NCI-H2227 (cell line): ENCODE data around the gene RUNDC3A.
"Not testable (repeated sequence)": the region's sequence is repeated elsewhere in the genome, so short reads cannot be mapped to it uniquely, and the experiment has no call there.

ENCODE experiments used
- DNase-seq: peaks from one replicate; lab custom pipeline; 2025; ENCODE audit not compliant: unreplicated experiment; lab: John Stamatoyannopoulos, UW

The RUNDC3A gene

GRCh38 chr17:44343510-44344209 is 35.3 kb downstream of the RUNDC3A start:
- DNase-seq, result no peak

DNA sequence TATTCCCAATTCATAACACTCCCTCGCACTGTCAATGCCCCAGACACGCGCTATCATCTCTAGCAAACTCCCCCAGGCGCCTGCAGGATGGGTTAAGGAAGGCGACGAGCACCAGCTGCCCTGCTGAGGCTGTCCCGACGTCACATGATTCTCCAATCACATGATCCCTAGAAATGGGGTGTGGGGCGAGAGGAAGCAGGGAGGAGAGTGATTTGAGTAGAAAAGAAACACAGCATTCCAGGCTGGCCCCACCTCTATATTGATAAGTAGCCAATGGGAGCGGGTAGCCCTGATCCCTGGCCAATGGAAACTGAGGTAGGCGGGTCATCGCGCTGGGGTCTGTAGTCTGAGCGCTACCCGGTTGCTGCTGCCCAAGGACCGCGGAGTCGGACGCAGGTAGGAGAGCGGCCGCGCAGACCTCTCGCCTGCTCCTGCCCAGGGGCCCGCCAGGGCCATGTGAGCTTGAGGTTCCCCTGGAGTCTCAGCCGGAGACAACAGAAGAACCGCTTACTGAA is 36.6 kb downstream of the RUNDC3A start, which contains the start of gene GRN:
Gene GRN (plus strand): TSS at position 364 of the 515 bp plus-strand sequence. CDS start 3,863 bp downstream, outside the sequence.
- peak; percentile 98 for DNase-seq

GRCh38 chr17:44345454-44346026 is 37.1 kb downstream of the RUNDC3A start:
- DNase-seq, result peak; percentile 82

- no peak for DNase-seq
Measured at GRCh38 chr17:44346064-44346844, 37.9 kb downstream of the RUNDC3A start.

- not testable (repeated sequence) for DNase-seq
Measured at GRCh38 chr17:44347206-44348055, 39.0 kb downstream of the RUNDC3A start.

DNA sequence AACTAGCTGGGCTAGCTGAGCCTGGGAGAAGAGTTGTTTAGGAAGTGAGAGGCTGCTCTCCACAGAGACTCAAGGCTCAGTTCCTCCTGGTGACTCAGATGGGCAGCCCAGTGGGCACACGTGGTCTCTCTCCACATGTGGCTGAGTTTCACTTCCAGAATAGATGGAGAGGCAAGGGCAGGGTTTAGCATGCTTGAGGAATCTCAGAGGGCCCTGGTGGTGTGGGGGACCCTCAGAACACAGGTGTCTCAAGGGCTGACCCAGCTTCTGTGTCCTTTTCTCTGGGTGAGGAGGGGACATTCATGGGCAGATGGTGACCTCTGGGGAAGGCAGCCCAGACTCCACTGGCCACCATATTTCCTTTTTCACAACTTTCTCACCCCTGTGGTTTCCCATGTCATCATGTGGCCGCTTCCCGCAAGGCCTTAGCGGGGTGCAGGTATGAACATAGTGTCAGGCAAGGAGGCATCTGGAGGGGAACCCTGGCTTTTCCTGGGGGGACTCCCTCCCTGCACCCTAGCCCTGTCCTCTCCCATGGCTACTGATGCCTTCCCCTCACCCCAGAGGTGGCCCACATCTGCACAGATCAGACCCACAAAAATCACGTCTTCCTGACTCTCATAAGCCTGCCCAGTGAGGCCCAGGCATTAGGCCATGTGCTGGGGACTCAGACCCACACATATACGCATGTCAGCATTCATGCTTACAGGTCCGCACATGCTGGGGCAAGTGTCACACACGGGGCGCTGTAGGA is 40.0 kb downstream of the RUNDC3A start:
- no peak for DNase-seq

DNA sequence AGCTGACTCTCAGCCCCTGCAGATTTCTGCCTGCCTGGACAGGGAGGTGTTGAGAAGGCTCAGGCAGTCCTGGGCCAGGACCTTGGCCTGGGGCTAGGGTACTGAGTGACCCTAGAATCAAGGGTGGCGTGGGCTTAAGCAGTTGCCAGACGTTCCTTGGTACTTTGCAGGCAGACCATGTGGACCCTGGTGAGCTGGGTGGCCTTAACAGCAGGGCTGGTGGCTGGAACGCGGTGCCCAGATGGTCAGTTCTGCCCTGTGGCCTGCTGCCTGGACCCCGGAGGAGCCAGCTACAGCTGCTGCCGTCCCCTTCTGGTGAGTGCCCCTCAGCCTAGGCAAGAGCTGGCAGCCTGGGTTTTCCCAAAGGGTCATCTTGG is 40.6 kb downstream of the RUNDC3A start:
- DNase-seq, result no peak

DNA sequence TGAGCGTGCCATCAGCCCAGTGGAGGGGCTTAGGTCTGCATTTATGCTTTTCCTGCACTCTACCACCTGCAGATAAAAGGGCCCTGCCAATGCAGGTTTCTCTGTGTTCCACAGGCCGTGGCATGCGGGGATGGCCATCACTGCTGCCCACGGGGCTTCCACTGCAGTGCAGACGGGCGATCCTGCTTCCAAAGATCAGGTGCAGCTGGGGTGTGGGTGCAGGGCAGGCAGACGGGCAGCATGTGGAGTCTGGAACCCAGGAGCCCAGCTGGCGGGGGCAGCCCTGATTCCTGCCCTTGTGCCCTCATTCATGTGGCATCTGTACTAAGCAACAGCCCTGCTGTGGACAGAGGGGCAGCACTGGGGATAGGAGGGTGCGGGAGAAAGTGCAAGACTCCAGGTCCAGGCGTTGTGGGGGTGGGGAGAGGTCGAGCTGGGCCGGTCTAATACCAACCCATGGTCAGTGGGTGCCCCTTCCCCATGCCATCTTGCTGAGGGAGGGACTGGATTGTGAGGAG is 41.2 kb downstream of the RUNDC3A start:
- DNase-seq, result no peak

DNA sequence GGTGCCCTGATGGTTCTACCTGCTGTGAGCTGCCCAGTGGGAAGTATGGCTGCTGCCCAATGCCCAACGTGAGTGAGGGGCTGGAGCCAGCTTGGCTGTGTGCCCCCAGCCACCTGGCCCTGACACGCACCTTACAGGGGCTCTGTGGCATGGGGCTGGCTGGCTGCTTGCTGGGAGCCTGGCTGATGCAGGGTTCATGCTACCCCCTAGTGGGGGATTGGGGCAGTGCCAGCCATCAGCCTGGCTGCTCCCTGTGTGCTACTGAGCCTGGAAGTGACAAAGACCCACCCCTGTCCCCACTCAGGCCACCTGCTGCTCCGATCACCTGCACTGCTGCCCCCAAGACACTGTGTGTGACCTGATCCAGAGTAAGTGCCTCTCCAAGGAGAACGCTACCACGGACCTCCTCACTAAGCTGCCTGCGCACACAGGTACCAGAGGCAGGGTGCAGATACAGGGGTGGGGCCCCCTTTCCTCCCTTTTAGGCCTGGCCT is 42.4 kb downstream of the RUNDC3A start:
- peak; percentile 70 for DNase-seq

GRCh38 chr17:44351464-44351863 is 43.1 kb downstream of the RUNDC3A start:
- DNase-seq, result no peak

GRCh38 chr17:44351961-44352827 is 43.8 kb downstream of the RUNDC3A start:
- DNase-seq, result no peak

DNA sequence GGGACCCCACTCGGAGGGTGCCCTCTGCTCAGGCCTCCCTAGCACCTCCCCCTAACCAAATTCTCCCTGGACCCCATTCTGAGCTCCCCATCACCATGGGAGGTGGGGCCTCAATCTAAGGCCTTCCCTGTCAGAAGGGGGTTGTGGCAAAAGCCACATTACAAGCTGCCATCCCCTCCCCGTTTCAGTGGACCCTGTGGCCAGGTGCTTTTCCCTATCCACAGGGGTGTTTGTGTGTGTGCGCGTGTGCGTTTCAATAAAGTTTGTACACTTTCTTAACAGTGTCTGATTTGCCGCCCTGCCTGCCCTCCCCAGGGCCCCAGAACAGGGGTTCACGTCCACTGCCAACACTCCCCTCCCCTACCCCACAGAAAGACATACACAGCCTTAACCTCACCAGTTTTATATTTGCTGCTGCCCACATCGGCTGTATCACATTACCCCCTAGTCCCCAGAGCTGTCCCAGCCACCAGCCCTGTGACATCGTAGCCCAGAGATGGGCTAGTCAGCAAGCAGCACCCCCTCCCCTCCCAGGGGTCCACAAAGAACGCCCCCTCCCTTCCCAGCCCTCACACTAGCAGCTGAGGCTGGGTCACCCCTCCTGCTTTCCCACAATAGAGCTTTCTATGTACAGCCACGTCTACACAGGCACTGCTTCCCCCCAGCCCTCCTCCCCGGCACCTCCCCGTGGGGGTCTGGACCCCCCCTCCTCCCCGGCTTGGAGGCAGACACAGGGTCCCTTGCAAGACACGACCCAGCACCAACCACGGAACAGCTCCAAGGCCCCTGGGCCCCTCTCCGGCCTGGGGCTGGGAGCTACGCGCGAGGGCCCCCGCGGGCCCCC is 44.6 kb downstream of the RUNDC3A start:
- DNase-seq, result no peak

- no peak for DNase-seq
Measured at GRCh38 chr17:44353672-44354331, 45.4 kb downstream of the RUNDC3A start.

- no peak for DNase-seq
Measured at GRCh38 chr17:44354582-44355561, 46.5 kb downstream of the RUNDC3A start.

DNA sequence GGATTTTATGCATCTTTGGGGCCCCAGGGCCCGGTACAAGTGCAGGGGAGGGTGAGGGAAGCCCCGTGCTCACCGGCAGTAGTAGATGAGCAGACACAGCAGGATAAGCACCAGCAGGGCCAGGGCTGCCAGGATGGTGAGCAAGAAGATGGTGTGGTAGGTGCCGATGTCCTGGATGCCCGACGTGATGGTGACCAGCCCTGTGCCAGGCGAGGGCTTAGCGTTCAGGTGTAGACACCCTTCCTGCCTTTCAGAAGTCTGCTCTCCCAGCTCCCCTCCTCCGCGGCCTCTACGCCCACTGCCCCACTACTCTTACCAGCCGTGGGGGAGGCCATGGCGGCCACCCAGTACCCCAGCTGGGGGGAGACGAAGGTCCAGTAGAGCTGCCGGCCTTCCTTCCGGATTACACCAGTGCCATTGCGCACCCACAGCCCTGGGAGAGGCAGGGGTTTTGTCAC is 47.3 kb downstream of the RUNDC3A start:
- no peak for DNase-seq

DNA sequence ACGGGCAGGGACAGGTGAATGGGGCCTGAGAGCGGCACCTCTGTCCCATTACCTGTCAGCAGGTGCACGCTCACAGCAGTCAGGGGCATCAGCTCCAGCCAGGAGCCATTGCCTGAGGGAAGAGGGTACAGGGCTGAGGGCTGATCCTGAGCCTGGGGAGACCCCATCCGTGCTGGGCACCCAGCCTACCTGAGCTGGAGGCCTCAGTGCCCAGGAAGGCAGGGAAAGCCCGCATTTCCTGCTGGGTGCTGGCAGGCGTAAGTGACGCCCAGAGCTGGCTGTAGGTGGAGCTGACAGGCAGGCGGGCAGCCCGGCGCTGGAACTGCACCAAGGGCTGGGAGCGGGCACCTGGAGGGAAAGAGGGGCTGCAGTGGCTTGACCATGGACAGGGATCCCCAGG is 47.8 kb downstream of the RUNDC3A start:
- DNase-seq, result no peak
